ENCODE results near the gene STK10.

DNA sequence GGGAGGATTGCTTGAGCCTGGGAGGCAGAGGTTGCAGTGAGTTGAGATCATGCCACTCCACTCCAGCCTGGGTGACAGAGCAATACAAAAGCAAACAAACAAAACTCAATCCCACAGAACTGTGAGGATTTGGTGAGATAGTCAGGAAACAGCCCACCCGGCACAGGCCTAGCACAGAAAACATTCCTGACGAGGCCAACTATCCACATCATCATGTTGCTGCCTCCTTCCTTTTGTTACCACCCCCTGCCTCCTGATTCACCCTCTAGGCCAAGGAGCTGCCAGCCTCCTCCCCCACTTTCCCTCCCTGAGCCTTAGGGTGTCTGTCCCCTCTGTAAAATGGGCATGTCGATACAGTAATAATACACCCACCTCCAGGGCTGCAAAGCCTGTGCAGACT is 39.0 kb downstream of the STK10 start:
- TF ChIP-seq EZH2 (IDR thresholded peaks at IDR 0.05; ENCODE audit: insufficient read depth, poor library complexity, severe bottlenecking) (no peak), EZH2phosphoT487 (IDR thresholded peaks at IDR 0.05; ENCODE audit: insufficient read depth, low read depth) (no peak)
